Activated naive CD4-positive, alpha-beta T cell treated with anti-CD3 and anti-CD28 coated beads, Interleukin-2, amount 50 U/mL, for 72 hours (primary cell): ENCODE results near the gene POMGNT2. TPM values are rescaled to one million over a fixed set of nuclear protein-coding genes. Genes with fewer than 3 reads are reported as not detected.

Experiments used
- ATAC-seq, 2 donors: fragments of 150-1000 bp; cut with Tn5 transposase; 2 replicates each; pipeline ENCODE4 v1.10.0; 2021; ENCODE audit warnings: mild to moderate bottlenecking in 2 of 2, moderate library complexity in 2 of 2
- DNase-seq, 2 donors: peaks; one replicate each; pipeline ENCODE4 v3.0.0; 2021 to 2022; ENCODE audit warnings: low spot score in 2 of 2
- H3K27ac Mint-ChIP-seq, 2 donors: one replicate each; pipeline ENCODE4 v1.8.0; 2022; ENCODE audit warnings: mild to moderate bottlenecking in 2 of 2, mixed read lengths in 2 of 2
- H3K36me3 Mint-ChIP-seq, 2 donors: one replicate each; pipeline ENCODE4 v1.8.0; 2022; ENCODE audit warnings: mixed read lengths in 2 of 2
- H3K9me3 Mint-ChIP-seq, 2 donors: one replicate each; pipeline ENCODE4 v1.8.0; 2022; ENCODE audit warnings: mixed read lengths in 2 of 2
- total RNA-seq, 2 donors: library from RNA; stranded (reverse); gene quantifications; one replicate each; pipeline ENCODE4 v1.2.3, GENCODE V29; 2022

POMGNT2 gene
- total RNA-seq, 2 donors from 2014 or later: 4.1 to 6.4 TPM

DNA sequence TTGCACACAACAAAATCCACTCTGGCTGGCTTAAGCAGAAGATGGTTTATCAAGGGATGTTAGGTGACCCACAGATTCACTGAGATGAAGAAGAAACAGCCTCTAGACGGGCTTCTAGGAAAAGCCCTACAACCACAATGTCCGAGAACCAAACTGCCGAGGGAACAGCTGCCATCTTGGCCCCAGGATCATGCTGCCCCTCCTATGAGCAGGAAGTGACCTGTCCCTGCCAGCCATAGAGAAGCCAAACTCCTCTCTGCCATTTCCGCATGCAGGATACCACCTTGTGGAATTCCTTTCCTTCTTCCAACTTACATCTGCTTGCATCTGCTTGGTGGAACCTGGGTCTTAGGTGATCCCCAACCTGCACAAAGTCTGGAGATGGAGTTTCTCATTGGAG lies 11.4 kb upstream of the POMGNT2 start:
- DNase-seq: no peak
- ATAC-seq: no peak
- H3K27ac Mint-ChIP-seq: no peak overlapping the region
- H3K36me3 Mint-ChIP-seq: no peaks in the 10 kb centered on the region
- no peaks in the 10 kb centered on the region for H3K9me3 Mint-ChIP-seq

GRCh38 chr3:43113671-43114070 lies 7.8 kb upstream of the POMGNT2 start:
- H3K9me3 Mint-ChIP-seq: peaks cover 0 to 12% of the 10 kb centered on the region in 2 donors

DNA sequence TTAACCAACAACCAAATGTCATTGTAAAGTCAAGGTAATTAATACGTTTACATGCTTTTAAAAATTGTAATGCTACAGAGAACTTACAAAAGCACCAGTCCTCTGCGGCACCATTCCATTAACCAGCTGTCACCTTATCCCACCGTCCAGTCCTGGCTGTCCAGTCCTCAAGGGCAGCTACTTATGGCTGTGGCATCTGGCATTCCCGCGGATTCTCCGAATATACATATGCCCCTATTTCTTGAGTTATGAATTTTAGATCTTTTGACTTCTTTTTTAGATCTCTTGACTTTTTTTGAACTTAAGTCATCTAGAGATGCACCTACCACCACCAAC lies 382 bp upstream of the POMGNT2 start:
- peak overlapping the region in 1 of 2 donors; percentile 62 for H3K27ac Mint-ChIP-seq
- peak in 1 of 2 donors; percentile 9 for ATAC-seq

More at GRCh38 chr3:43113671-43114070, 7.8 kb upstream of the POMGNT2 start:
- ATAC-seq (no peak), DNase-seq (no peak)
- no peak overlapping the region for H3K27ac Mint-ChIP-seq
- peaks cover 0 to 13% of the 10 kb centered on the region in 2 donors for H3K36me3 Mint-ChIP-seq

DNA sequence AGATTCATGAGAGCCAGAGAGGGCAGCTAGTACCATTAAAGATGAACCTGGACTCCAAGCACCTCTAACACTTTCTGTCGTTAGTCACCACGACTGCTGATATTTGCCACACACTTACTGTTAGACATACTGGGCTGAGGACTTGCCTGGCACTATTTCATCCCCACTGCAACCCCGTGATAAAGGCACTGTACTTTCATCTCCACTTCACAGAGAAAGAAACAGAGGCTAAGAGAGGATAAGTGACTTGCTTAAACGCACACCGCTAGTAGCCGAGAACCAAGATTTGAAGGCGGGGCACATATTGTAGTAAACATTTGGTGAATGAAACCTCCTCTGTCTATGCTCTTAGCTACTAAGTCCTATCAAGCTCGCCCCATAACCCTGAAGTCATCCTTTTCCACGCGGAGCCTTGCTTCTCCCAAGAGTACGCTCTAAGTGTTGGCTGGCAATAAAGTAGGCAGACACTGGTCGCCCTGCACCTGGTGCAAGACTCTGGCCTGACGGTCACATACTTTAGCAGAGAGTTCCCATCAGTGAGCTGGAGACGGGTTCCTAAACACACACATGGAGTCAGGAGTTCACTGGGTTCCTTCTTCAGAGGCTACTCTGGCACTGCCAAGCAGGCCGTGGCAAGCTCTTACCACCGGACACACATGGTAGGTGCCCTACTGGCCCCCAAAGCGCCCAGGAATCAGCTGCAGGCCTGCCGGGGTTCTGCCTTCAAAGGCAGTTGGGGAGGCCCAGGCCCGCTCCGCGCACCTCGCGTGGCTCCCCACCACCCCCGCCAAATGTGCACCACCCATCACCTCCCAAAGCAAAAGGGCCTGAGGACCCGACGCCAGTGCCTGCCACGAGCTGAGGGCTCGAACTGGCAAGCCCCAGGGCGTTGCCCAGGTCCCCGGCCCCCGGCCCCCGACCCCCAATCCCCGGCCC lies 951 bp downstream of the POMGNT2 start:
- DNase-seq (peak in 1 of 2 donors; percentile 27), ATAC-seq (peak; percentile 17 to 30)
- Mint-ChIP-seq H3K9me3 (peaks cover 0 to 6% of the 10 kb centered on the region in 2 donors), H3K36me3 (peaks cover 0 to 6% of the 10 kb centered on the region in 2 donors), H3K27ac (no peak overlapping the region)

More for the DNA sequence above, 382 bp upstream of the POMGNT2 start:
- Mint-ChIP-seq H3K36me3 (peaks cover 0 to 13% of the 10 kb centered on the region in 2 donors), H3K9me3 (peaks cover 0 to 12% of the 10 kb centered on the region in 2 donors)
- no peak for DNase-seq

GRCh38 chr3:43104039-43104438 lies 1.8 kb downstream of the POMGNT2 start:
- Mint-ChIP-seq H3K9me3 (no peaks in the 10 kb centered on the region), H3K36me3 (no peaks in the 10 kb centered on the region), H3K27ac (no peak overlapping the region)
- ATAC-seq (no peak), DNase-seq (no peak)

GRCh38 chr3:43102773-43103480 lies 3.0 kb downstream of the POMGNT2 start:
- DNase-seq: no peak
- Mint-ChIP-seq H3K36me3 (no peaks in the 10 kb centered on the region), H3K9me3 (no peaks in the 10 kb centered on the region), H3K27ac (no peak overlapping the region)
- no peak for ATAC-seq

- no peak overlapping the region for H3K27ac Mint-ChIP-seq
- ATAC-seq (no peak), DNase-seq (no peak)
- no peaks in the 10 kb centered on the region for H3K36me3 Mint-ChIP-seq
- no peaks in the 10 kb centered on the region for H3K9me3 Mint-ChIP-seq
These were observed 7.1 kb downstream of the POMGNT2 start for GRCh38 chr3:43098761-43099160.

DNA sequence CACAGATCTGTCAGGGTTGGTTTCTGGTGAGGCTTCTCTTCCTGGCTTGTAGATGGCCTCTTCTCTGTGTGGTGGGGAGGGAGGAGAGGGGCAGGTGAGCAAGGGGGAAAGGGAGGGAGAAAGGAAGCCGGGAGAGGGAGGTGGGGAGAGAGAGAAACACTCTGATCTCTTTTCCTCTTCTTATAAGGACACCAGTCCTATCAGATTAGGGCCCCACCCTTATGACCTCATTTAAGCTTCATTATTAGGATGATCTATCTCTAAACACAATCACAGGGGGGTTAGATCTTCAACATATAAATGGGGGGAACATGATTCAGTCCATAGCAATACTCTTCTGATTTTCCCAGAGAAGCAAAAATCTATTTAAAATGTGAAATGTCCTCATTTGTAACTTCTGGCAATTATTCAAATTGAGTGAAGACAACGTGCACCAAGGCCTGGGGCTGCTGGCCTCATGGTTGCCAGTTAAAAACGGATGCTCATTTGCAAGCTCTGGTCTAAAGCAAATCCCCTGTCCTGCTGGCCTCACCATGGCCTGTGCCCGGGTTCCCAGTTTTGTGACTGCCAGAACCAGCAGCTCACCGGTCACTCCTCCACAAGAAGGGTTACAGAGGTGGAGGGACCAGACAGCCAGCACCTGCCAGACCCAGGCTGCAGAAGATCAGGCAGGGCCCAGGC lies 8.3 kb downstream of the POMGNT2 start:
- ATAC-seq (no peak), DNase-seq (no peak)
- H3K27ac Mint-ChIP-seq: no peak overlapping the region
- H3K36me3 Mint-ChIP-seq: no peaks in the 10 kb centered on the region
- H3K9me3 Mint-ChIP-seq: no peaks in the 10 kb centered on the region

GRCh38 chr3:43096761-43097160 lies 9.1 kb downstream of the POMGNT2 start:
- Mint-ChIP-seq H3K36me3 (no peaks in the 10 kb centered on the region), H3K27ac (peak overlapping the region in 1 of 2 donors; percentile 60), H3K9me3 (no peaks in the 10 kb centered on the region)
- DNase-seq (no peak), ATAC-seq (no peak)

DNA sequence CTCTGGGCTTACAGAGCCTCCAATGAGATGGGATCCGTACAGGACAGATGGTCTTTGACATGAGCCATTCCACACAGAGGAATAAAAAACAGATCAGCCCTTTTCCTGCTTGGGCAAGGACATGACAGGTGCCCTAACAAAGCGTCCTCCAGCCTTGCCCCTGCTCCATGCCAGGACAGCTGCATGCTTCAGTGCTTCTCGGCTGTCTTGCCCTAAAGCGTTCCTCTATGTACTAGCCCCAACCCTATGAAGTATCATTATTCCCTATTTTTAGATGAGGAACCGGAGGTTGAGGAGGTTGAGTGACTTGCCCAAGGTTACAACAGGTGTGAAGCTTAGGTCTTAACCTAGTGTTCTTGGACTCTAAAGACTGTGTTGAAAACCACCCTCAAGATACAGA lies 10.5 kb downstream of the POMGNT2 start:
- Mint-ChIP-seq H3K36me3 (no peaks in the 10 kb centered on the region), H3K27ac (peak overlapping the region in 1 of 2 donors; percentile 22), H3K9me3 (no peaks in the 10 kb centered on the region)
- ATAC-seq (no peak), DNase-seq (no peak)

DNA sequence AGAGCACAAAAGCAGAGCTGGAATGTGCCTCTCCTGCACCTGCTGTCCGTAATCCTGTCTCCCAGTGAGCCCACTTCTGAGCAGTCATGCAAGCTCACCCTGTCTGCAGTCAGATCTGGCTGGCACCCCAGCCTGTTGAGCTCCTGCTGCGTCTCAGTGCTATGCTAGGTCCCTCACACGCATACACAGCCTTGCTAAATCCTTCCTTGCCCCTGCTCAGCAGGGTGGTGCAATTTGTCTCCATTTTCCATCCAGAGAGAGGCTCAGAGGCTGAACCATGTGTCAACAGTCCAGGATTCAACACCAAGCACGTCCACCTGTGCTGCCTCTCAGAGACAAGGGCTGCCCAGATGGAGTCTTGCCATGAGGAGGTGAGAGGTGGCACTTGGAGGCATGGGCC lies 11.0 kb downstream of the POMGNT2 start:
- DNase-seq (no peak), ATAC-seq (no peak)
- no peaks in the 10 kb centered on the region for H3K36me3 Mint-ChIP-seq
- H3K9me3 Mint-ChIP-seq: no peaks in the 10 kb centered on the region
- peak overlapping the region in 1 of 2 donors; percentile 22 for H3K27ac Mint-ChIP-seq

DNA sequence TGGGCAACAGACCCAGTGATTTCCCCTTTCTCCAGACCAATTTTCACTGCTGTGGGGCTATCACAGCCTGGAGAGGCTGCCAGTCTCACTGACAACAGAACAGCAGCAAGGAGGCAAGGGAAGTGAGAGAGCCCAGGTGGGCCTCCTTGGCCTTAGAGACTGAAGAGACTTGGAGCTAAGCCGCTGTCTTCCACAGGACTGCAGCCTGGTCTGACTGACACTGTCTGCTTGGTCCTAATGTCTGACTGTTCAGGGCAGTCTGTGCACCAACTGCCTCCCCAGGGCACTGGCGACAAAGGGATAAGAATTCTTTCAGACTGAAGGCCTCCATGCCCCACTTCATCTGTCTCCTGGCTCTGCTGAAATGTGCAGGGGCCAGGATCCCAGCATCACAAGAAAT lies 11.5 kb downstream of the POMGNT2 start:
- DNase-seq (no peak), ATAC-seq (no peak)
- Mint-ChIP-seq H3K9me3 (no peaks in the 10 kb centered on the region), H3K36me3 (no peaks in the 10 kb centered on the region), H3K27ac (no peak overlapping the region)

DNA sequence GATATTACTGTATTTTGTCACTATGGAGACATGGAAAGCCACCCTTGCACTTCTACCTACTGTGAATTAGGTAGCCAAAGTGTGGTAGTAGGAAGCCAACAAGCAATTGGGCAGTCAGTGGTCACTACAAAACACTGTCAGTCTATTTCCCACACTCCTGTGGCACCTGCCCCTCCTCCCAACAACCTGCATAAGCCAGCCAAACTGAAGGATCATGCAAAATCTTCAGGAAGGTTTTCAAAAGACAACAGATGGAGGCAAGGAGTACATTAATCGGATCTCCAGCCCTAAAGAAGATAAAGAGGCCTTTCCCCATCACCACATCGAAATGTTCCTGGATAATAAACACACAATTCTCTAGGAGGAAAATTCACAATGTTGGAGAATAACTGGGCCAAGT lies 11.9 kb downstream of the POMGNT2 start:
- DNase-seq (no peak), ATAC-seq (no peak)
- Mint-ChIP-seq H3K9me3 (no peaks in the 10 kb centered on the region), H3K36me3 (no peaks in the 10 kb centered on the region), H3K27ac (no peak overlapping the region)

GRCh38 chr3:43093006-43093405 lies 12.9 kb downstream of the POMGNT2 start:
- DNase-seq: no peak
- Mint-ChIP-seq H3K9me3 (no peaks in the 10 kb centered on the region), H3K36me3 (no peaks in the 10 kb centered on the region), H3K27ac (no peak overlapping the region)
- ATAC-seq: no peak

DNA sequence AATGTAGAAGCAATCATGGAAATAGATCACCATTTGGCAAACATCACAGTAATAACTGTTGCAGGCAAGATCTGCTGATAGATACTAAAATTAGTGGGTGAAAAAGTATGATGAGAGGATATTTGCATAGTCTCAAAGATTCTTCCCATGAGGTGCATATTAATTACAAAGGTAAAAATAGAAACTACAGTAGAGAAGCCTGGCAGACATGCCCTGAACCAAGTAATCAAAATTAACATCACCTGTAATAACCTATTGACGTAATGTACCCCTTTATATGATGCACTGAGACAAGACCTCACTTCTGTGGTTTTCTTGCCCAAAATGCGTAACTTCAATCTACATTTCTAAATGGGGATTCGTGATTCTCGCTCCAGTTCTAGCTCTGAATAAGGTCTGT lies 14.4 kb downstream of the POMGNT2 start:
- H3K27ac Mint-ChIP-seq: no peak overlapping the region
- no peak for DNase-seq
- H3K36me3 Mint-ChIP-seq: no peaks in the 10 kb centered on the region
- no peak for ATAC-seq
- H3K9me3 Mint-ChIP-seq: no peaks in the 10 kb centered on the region

- no peak overlapping the region for H3K27ac Mint-ChIP-seq
- no peaks in the 10 kb centered on the region for H3K9me3 Mint-ChIP-seq
- DNase-seq (no peak), ATAC-seq (no peak)
- H3K36me3 Mint-ChIP-seq: no peaks in the 10 kb centered on the region
These were observed 15.6 kb downstream of the POMGNT2 start for GRCh38 chr3:43090238-43090637.

GRCh38 chr3:43089081-43089480 lies 16.8 kb downstream of the POMGNT2 start:
- Mint-ChIP-seq H3K9me3 (peaks cover 0 to 6% of the 10 kb centered on the region in 2 donors), H3K27ac (no peak overlapping the region), H3K36me3 (peaks cover 4 to 10% of the 10 kb centered on the region in 2 donors)
- DNase-seq (no peak), ATAC-seq (no peak)
